DND-41 (cell line): ENCODE data around the gene PNO1.

ENCODE experiments used
- CTCF ChIP-seq: IDR thresholded peaks from 2 replicates; pipeline ENCODE4 v1.5.1; 2012; ENCODE audit warnings: borderline replicate concordance, low read length, moderate library complexity, mild to moderate bottlenecking; ENCODE audit not compliant: poor library complexity, severe bottlenecking; ENCODE audit errors: extremely low read depth
- EZH2 ChIP-seq: IDR thresholded peaks from 3 replicates; pipeline ENCODE4 v1.6.1; 2012; ENCODE audit warnings: borderline replicate concordance, low read depth, mild to moderate bottlenecking, moderate library complexity, low read length, inconsistent platforms; ENCODE audit not compliant: severe bottlenecking

GRCh38 chr2:68151037-68151436 is 6.7 kb upstream of the PNO1 start:
- TF ChIP-seq CTCF (no peak), EZH2 (no peak)
